Right lobe of liver (tissue), 6 donors: ENCODE results near the gene SLC44A1. TPM values are rescaled to one million over a fixed set of nuclear protein-coding genes. Genes with fewer than 3 reads are reported as not detected.

ENCODE experiments used
- ATAC-seq, 4 donors: fragments of 200-7000 bp; cut with Tn5 transposase; one replicate each; pipeline ENCODE4 v1.9.1; 2020; ENCODE audit warnings: mild to moderate bottlenecking in 4 of 4, moderate library complexity in 4 of 4
- DNase-seq, 3 donors: peaks; one replicate each; pipeline ENCODE4 v3.0.0-alpha.2; 2020
- H3K27ac ChIP-seq, 3 donors: fragments of 200-600 bp; one replicate each; pipeline ENCODE4 v1.8.0; 2022
- H3K27me3 ChIP-seq, 2 donors: fragments of 200-600 bp; one replicate each; pipeline ENCODE4 v1.8.0; 2022
- H3K36me3 ChIP-seq, 4 donors: fragments of 200-600 bp; sonication (generic) in 1 of 4; one replicate each; pipeline versions ENCODE4 v1.5.1 to v1.8.0; 2017 to 2022; ENCODE audit warnings: control low read depth in 1 of 4
- H3K4me1 ChIP-seq, 4 donors: fragments of 200-600 bp; sonication (generic) in 1 of 4; one replicate each; pipeline versions ENCODE4 v1.5.1 to v1.8.0; 2017 to 2022; ENCODE audit warnings: control low read depth in 1 of 4
- H3K4me3 ChIP-seq, 3 donors: fragments of 200-600 bp; one replicate each; pipeline ENCODE4 v1.8.0; 2022
- H3K9me3 ChIP-seq, 4 donors: fragments of 200-600 bp; sonication (generic) in 1 of 4; one replicate each; pipeline versions ENCODE4 v1.5.1 to v1.8.0; 2017 to 2022; ENCODE audit warnings: control low read depth in 1 of 4
- POLR2A ChIP-seq: fragments of 450-650 bp; IDR thresholded peaks from one replicate; pipeline ENCODE4 v1.6.1; 2017; ENCODE audit warnings: antibody characterized with exemption, mild to moderate bottlenecking
- WGBS: methylation state at CpG from one replicate; pipeline ENCODE4 v1.1.6; 2018; ENCODE audit warnings: low coverage, low lambda C conversion rate; ENCODE audit not compliant: insufficient coverage; ENCODE audit errors: missing lambda C conversion rate; 5-methylcytosine and 5-hydroxymethylcytosine counted together
- intact Hi-C, 2 donors: fragments of 100-400 bp; cut with DNase I; formaldehyde crosslinking; loops; one replicate each; pipeline versions ENCODE4 v1.11.2 to v1.14.1; 2022
- total RNA-seq, 6 experiments: library from RNA; depleted of rRNA in 2 of 6; stranded (reverse); fragments of >200 nt in 2 of 6; fragmentation: NEBNext Ultra II Directional in 3 of 6; extraction: Animal tissue kit (Norgen Biotek cat#: 25700) in 3 of 6; gene quantifications; one replicate each; pipeline versions ENCODE4 v1.1.0 to v1.2.4, GENCODE V29; 2016 to 2023
- TF ChIP-seq, protein P1 (sequence below), 4 donors: fragments of 200-600 bp in 3 of 4; fragments of 450-650 bp in 1 of 4; IDR thresholded peaks; one replicate each; pipeline versions ENCODE4 v1.5.1 to v1.8.0; 2016 to 2022; ENCODE audit warnings: antibody characterized with exemption in 4 of 4, mild to moderate bottlenecking in 2 of 4
- donor health status: DM: no; HTN: yes; CAD: no.
- donor health status: DM: no; HTN: no; CAD: no.
- donor health status: DM: no; HTN: no; CAD: no.
- donor health status: DM: no; HTN: yes; CAD: no.
- donor health status: DM: no; HTN: yes; CAD: no.

Gene SLC44A1
- total RNA-seq, 6 experiments from 2014 or later: 44.7 to 73.2 (median 50.1) TPM

- Histone ChIP-seq H3K4me1 (peaks cover 0 to 13% (median 4%) of the 10 kb centered on the region in 4 donors), H3K27me3 (no peaks in the 10 kb centered on the region), H3K9me3 (no peaks in the 10 kb centered on the region), H3K36me3 (peaks cover 0 to 4% (median 0%) of the 10 kb centered on the region in 4 donors), H3K27ac (no peak overlapping the region), H3K4me3 (no peak overlapping the region)
- WGBS: 96% methylated on average over 2 of the region's 2 CpGs
- intact Hi-C loops: no loop called here
- no peak for DNase-seq
- no peak for ATAC-seq
- no peak for TF ChIP-seq POLR2A
- TF ChIP-seq, protein P1, sequence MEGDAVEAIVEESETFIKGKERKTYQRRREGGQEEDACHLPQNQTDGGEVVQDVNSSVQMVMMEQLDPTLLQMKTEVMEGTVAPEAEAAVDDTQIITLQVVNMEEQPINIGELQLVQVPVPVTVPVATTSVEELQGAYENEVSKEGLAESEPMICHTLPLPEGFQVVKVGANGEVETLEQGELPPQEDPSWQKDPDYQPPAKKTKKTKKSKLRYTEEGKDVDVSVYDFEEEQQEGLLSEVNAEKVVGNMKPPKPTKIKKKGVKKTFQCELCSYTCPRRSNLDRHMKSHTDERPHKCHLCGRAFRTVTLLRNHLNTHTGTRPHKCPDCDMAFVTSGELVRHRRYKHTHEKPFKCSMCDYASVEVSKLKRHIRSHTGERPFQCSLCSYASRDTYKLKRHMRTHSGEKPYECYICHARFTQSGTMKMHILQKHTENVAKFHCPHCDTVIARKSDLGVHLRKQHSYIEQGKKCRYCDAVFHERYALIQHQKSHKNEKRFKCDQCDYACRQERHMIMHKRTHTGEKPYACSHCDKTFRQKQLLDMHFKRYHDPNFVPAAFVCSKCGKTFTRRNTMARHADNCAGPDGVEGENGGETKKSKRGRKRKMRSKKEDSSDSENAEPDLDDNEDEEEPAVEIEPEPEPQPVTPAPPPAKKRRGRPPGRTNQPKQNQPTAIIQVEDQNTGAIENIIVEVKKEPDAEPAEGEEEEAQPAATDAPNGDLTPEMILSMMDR (IDR thresholded peaks at IDR 0.05): no peak
Observed at GRCh38 chr9:105302728-105303127, 58.3 kb downstream of the SLC44A1 start.

DNA sequence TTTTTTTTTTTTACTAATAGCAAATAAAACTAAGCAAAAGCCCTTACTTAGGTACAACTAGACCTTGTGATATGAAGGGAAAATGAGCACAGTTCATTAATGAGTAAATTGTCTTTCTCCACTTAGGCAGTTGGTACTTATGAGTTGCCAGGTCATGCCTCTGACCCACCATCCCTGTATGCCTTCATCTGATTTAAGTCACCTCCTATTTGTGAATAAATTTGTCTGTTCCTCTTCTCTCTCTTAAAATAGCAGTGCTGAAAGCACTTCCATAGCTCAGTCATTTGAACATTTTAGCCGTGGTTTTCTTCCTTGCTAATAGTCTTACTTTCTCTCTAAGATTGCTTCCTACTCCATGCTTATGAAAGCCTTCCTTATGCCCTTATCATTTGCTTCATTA, 61.4 kb downstream of the SLC44A1 start:
- Histone ChIP-seq H3K9me3 (no peaks in the 10 kb centered on the region), H3K36me3 (no peaks in the 10 kb centered on the region), H3K27ac (no peak overlapping the region), H3K4me1 (peaks cover 0 to 18% (median 4%) of the 10 kb centered on the region in 4 donors), H3K27me3 (no peaks in the 10 kb centered on the region), H3K4me3 (no peak overlapping the region)
- TF ChIP-seq POLR2A: no peak
- TF ChIP-seq, protein P1 (IDR thresholded peaks at IDR 0.05): no peak
- intact Hi-C loops: no loop called here
- DNase-seq (no peak), ATAC-seq (no peak)
- 89% methylated on average over 1 of the region's 1 CpG for WGBS

DNA sequence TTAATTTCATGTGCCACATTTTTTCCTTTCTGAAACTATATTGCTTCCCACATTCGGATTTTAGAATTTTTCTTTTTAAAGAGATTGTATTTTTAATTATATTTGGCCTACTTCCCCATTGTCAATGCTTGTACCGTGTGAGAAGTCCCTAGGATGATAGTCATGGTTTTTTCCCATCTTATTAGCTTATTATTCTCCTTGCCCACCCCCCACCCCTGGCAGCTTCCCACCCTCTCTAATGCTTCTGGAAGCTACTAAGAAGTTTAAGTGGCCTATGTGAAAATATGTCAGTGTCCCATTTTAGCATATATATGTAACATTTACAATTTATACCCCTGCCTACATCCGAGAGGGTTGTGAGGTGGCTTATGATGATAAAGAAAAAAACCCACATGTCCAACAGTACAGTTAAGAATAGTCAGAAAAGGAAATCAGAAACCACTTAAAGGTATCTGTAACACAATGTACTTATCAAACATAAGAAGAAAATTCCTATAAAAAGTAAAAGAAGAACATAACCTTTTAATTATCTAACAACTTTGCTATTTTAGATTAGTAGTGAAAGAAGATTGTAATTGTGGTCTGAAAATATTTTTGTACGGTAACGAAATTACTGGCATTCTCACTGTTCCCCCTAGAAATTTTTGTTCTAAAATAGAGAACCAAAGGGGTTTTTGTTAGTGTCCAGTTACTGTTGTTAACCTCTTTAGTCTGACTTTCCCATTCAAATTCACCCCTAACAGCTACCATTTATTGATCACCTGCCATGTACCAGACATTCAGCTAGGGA, 62.1 kb downstream of the SLC44A1 start:
- WGBS: 89% methylated on average over 5 of the region's 5 CpGs
- DNase-seq: no peak

DNA sequence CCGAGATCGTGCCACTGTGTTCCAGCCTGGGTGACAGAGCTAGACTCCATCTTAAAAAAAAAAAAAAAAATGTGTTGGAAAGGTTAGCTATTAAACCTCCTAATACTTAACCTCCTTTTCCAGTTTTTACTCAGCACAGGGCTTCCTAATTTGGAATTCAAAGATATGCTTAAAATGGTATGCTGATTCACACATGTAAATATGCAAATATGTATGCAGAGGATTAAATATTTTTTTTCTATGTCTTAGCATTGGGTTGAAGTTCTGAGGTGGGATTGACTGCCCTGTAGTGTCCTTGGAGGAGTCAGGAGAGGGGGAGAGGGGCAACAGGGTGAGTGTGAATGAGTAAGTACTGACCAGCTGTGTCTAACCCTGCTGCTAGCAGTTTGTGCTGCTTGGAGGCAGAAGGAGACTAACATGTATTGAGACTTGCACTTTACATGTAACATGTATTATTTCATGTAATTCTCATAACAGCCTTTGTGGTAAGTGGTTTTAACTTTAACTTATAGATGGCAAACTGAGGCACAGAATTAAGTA, 63.2 kb downstream of the SLC44A1 start:
- TF ChIP-seq, protein P1 (IDR thresholded peaks at IDR 0.05): no peak
- TF ChIP-seq POLR2A: no peak
- Histone ChIP-seq H3K9me3 (no peaks in the 10 kb centered on the region), H3K4me1 (peaks cover 0 to 5% (median 0%) of the 10 kb centered on the region in 4 donors), H3K27ac (no peak overlapping the region), H3K36me3 (no peaks in the 10 kb centered on the region), H3K4me3 (no peak overlapping the region), H3K27me3 (no peaks in the 10 kb centered on the region)
- ATAC-seq (no peak), DNase-seq (no peak)
- intact Hi-C loops: no loop called here
- 100% methylated on average over 2 of the region's 2 CpGs for WGBS

More for the DNA sequence above, 62.1 kb downstream of the SLC44A1 start:
- no peak overlapping the region for H3K27ac ChIP-seq
- H3K27me3 ChIP-seq: no peaks in the 10 kb centered on the region
- intact Hi-C loops: no loop called here
- TF ChIP-seq, protein P1 (IDR thresholded peaks at IDR 0.05): no peak
- no peak for TF ChIP-seq POLR2A
- H3K9me3 ChIP-seq: no peaks in the 10 kb centered on the region
- ATAC-seq: no peak
- no peak overlapping the region for H3K4me3 ChIP-seq
- H3K36me3 ChIP-seq: no peaks in the 10 kb centered on the region
- peaks cover 0 to 12% (median 3%) of the 10 kb centered on the region in 4 donors for H3K4me1 ChIP-seq
